NCI-H460 (cell line): ENCODE measurements around the gene PRPF18. TPM values are rescaled to one million over a fixed set of nuclear protein-coding genes. Genes with fewer than 3 reads are reported as not detected.
"Not testable (repeated sequence)": the region's sequence is repeated elsewhere in the genome, so short reads cannot be mapped to it uniquely, and the experiment has no call there.

Experiments used
- DNase-seq: peaks from one replicate; pipeline ENCODE4 v3.0.0-alpha.2; 2016; ENCODE audit warnings: low read depth; ENCODE audit errors: extremely low read depth
- polyA plus RNA-seq: library from polyadenylated mRNA; depleted of rRNA; stranded (reverse); fragments of >200 nt; gene quantifications from 2 replicates; pipeline ENCODE4 v1.2.3, GENCODE V29; 2014; cell fraction: nucleus; rRNA removed
- total RNA-seq: library from RNA; depleted of rRNA; stranded (reverse); fragments of >200 nt; shearing (Covaris generic); gene quantifications from 2 replicates; pipeline ENCODE4 v1.2.3, GENCODE V29; 2014; rRNA removed

PRPF18 gene, protein sequence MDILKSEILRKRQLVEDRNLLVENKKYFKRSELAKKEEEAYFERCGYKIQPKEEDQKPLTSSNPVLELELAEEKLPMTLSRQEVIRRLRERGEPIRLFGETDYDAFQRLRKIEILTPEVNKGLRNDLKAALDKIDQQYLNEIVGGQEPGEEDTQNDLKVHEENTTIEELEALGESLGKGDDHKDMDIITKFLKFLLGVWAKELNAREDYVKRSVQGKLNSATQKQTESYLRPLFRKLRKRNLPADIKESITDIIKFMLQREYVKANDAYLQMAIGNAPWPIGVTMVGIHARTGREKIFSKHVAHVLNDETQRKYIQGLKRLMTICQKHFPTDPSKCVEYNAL
- 18.9 and 28.2 TPM in 2 replicates for total RNA-seq
- polyA plus RNA-seq, result 12.1 and 20.8 TPM in 2 replicates

DNA sequence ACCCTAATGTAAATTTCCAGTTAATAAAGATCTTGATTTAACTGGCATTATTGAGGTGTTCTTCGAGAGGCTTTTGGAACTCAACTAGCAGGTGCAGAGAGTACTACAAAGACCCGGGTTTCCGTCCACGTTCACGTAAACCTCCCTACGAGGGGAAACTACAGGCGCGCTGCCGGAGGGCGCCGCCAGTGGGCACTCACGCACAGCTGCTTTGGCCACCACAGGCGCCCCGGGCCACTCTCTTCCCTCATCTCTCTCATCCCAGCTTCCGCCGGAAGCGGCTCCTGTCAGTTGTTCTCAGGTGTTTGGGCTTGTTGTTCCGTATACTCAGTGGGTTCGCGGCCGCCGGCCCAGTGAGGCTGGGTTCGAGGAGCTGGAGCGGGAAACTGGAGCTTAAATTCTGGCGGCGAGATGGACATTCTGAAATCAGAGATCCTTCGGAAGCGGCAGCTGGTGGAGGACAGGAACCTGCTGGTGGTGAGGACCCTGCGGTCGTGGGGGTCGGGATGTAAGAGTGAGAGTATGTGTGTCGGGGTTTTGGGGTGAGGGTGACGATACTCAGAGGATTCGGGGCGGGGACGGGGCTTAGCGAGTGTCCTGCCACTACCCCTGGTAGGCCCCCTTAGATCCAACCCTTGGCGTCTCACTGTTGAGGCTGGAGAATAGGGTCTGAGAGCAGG is at the start of gene PRPF18:
Gene PRPF18, plus strand, starts transcription at position 290 of the 680 bp plus-strand sequence. Its CDS starts 122 bp downstream, at position 412.
- peak; percentile 80 for DNase-seq

DNA sequence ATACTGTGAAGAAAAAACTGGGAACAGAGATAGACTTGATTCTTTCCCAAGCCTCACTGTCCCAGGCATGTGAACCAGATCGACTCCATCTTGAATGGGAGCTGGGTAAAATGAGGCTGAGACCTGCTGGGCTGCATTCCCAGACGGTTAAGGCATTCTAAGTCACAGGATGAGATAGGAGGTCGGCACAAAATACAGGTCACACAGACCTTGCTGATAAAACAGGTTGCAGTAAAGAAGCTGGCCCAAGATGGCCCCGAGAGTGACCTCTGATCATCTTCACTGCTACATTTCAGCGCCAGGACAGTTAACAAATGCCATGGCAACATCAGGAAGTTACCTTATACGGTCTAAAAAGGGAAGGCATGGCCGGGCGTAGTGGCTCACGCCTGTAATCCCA is 48.8 kb upstream of the PRPF18 start:
- not testable (repeated sequence) for DNase-seq

DNA sequence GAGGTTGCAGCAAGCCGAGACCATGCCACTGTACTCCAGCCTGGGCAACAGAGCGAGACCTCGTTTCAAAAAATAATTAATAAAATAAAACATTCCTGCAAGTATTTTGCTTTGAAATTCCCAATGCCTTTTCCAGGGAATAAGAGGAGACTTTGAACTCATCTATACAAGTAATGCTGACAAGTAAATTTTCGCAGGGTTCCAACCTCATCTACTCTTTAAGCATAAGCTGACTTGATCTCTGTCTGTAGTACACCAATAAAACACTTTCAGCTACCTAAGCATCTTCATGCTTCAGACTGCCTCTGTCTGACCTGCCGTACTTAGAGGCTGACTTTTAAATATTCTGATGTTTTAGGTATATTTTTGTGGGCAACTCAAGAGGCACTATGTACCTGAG is 44.2 kb upstream of the PRPF18 start:
- DNase-seq, result no peak

DNA sequence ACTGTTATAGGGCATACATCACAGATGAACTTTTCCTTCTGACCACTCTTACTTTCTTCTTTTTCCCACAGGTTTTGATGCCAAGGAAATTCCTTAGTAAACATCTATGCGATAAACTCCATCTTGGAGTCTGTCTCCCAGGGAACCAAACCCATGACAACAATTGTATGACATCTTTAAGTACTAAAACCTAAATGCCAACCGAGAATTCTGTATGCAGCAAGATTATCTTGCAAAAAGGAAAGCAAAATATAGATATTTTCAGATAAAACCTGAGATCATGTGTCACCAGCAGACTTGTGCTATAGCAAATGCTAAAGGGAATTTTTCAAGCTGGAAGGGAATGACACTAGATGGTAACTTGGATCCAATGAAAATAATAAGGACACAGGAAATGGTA is 36.0 kb upstream of the PRPF18 start:
- DNase-seq, result no peak

DNA sequence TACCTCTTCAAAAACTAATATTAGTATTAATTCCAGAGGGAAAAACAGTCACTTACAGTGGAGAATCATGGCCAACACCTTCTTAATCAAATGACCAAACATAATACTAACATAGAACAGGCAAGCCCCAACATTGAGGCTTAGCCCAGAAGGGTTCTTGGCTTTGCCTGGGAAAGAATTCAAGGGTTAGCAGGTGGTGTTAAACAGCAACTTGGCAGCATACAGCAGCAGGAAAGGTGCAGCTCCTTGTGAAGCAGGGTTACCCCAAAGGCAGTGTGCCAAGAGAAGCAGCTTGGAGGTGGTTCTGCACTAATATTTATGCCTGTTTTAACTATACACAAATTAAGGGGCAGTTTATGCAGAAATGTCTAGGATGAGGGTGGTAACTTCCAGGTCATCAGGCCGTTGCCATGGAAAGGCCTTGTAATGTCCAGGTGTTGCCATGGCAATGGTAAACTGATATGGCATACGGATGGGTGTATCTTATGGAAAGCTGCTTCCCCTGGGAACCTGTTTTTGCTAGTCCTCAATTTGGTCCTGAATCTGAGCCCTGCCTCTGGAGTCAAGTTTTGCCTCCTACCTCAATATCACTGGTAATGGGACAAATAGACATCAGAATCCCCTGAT is 30.8 kb upstream of the PRPF18 start:
- DNase-seq, result no peak

DNA sequence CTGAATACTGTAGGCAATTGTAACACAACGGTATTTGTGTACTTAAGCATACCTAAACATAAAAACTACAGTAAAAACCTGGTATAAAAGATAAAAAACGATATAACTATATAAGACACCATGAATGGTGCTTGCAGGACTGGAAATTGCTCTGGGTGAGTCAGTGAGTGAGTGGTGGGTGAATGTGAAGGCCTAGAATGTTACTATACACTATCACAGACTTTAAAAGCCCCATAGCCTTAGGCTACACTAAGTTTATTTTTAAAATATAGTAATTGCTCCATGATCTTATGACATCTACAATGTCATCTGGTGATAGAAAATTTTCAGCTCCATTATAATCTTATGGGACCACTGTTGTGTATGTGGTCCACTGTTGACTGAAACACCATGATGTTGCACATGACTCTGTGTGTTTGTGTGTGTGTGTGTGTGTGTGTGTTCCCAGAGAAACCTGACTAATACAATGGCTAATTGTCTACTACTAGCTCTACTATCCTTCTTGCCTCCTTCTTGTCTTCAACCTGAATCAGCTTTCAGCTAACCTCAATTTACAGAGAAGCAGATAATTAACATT is 27.6 kb upstream of the PRPF18 start:
- no peak for DNase-seq

DNA sequence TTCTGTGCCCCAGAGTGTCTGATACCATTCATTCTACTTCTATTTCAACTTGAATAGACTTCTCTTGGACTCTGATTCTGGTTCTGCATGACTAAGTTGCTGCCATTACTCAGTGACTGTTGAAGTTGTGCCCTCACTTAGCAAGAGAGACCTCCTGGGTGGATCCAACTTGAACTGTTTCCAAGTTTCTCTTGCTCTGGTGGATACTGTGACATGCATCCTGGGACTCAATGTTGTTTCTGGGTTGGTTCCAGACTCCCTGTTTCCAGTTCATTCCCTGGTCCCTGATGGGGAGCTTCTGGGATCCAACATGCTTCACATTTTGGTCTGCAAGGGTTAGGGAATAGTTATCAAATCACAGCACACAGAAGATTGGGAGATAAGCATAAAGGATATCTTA is 26.2 kb upstream of the PRPF18 start:
- DNase-seq, result peak; percentile 4

DNA sequence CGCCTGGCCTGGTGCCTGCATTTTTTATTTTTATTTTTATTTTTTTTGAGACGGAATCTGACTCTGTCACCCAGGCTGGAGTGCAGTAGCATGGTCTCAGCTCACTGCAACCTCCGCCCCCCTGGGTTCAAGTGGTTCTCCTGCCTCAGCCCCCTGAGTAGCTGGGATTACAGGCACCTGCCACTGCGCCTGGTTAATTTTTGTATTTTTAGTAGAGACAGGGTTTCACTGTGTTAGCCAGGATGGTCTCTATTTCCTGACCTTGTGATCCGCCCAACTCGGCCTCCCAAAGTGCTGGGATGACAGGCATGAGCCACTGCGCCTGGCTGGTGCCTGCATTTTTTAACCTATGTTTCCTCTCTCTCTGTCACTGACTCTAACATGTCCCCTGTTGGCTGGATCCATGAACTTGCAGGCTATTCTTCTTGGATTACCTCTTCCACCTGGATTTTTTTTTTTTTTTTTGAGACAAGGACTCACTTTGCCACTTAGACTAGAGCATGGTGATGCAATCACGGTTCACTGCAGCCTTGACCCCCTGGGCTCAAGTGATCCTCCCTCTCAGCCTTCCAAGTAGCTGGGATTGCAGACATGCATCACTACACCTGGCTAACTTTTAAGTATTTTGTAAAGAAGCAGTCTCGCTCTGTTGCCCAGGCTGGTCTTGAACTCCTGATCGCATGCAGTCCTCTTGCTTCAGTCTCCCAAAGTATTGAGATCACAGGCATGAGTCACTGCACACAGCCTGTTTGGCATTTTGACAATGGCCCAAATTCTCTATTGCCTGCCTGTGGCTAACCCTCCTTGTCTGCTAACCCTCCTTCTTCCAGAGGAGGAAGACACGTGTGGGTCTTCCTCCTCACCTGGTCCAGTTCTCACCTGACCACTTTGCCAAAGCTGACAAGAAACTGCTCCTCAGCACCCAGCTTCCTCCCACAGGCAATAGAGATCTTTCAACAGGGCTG is 23.0 kb upstream of the PRPF18 start:
- DNase-seq, result no peak

DNA sequence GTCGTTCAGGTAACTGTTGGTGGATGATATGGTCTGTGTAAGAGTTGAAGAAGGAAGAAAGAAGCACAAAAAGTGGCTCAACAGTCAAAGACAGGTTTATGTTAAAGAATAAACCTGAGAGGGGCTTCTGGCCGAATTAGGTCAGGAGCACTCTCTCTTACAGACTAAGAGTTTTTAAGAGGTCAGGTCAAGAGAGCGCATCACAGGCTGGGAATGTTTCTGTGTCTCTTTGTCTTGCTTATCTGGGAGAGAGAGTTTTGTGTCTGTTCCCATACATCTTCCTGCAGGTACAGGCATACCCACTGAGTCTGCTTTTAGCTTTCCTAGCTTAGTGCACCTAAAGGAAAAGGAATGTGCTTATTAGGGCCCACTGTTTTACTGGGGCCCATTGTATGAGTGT is 22.2 kb upstream of the PRPF18 start:
- DNase-seq, result no peak

DNA sequence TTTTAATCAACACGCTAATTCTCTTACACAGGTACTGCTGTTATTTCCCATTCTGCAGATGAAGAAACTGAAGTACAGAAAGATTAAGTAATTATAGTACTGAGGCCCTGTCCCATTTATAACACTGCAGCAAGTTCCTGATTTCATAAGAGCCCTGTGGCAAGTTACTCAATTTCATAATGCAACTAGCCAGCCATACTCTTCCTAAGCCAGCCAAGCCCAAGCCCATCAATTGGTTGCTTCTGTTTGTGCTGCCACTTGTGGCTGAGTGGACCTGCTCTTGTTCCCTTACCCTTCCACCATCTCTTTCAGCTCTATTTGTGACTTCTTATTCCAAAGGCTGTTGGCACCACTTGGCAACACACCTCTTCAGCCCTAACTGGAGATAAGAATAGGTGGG is 19.7 kb upstream of the PRPF18 start:
- no peak for DNase-seq

DNA sequence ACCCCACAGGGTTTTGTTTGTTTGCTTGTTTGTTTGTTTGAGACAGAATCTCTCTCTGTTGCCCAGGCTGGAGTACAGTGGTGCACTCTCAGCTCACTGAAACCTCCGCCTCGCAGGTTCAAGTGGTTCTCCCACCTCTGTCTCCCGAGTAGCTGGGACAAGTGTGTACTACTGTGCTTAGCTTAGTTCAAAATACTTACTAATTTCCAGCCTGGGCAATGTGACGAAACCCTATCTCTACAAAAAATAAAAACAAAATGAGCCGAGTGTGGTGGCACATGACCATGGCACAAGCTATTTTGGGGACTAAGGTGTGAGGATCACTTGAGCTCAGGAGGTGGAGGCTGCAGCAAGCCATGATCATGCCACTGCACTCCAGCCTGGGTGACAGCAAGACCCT is 15.2 kb upstream of the PRPF18 start:
- DNase-seq, result no peak

DNA sequence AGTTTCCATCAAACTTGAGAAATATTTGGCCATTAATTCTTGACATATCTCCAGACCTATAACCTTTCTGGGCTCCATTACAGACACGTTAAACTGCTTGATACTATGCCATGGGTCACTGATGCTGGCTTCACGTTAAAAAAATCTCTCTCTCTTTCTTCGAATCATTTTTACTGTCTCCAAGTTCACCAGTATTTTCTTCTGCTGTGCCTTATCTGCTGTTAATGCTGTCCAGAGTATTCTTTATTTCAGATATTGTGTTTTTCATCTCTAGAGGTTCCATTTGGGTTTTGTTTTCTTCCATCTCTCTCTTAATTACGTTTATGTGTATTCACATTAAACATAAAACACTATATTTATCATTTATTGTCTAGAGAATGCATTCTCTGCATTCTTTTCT is 12.8 kb upstream of the PRPF18 start:
- no peak for DNase-seq

DNA sequence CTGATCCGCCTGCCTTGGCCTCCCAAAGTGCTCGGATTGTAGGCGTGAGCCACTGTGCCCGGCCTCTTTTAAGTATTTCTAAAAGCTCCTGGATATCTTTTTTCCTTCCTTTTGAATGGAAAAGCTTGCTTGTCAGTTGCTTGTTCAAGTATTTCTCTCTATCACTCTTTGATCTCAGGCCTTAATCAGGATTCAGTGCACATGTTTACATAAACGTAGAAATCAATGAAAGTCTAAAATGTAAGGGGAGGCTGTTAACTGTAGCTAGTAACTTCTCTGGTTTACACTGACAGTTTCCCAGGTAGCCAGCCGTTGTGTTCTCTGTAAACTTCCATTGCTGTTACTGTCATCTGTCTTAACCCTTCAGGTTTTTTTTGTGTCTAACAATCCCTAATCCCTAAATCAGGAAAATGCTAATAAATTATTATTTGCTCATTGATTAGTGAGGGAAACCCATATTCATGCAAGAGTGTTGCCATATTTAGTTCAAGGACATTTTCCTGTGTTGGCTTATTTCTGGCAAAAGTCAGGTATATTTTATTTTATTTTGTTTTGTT is 1.5 kb upstream of the PRPF18 start:
- no peak for DNase-seq

DNA sequence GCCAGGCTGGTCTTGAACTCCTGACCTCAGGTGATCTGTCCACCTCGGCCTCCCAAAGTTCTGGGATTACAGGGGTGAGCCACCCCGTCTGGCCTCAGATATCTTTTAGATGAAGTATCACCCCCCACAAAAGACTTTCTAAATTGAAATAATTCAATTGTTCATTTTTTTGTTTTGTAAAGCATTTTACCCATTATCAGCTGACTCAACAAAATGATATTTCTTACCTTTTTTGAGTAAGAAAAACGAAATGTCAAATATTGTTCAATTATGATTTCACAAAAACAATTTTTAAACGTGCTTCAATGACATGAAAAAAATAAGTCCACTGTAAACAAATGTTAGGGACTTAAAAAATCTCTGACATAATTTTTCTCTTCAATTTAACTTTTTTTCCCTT is 822 bp upstream of the PRPF18 start:
- DNase-seq, result no peak

DNA sequence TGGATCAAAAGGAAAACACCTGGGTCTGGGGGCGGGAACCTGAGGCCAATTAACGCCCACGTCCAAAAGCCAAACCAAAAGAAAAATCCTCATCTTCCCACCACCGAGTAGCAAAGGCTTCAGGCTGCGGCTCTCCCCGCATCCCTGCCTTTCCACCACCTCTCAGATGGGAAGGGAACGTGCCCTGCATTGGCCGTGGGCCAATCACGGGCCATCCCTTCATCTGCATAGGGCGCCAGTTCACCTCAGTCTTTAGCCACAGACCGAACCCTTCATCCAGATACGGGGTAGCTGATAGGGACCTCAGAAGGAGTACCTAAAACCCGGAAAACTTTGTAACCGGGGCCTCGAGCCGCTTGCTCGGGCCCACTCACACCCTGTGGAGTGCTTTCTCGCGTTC is 626 bp downstream of the PRPF18 start:
- no peak for DNase-seq

DNA sequence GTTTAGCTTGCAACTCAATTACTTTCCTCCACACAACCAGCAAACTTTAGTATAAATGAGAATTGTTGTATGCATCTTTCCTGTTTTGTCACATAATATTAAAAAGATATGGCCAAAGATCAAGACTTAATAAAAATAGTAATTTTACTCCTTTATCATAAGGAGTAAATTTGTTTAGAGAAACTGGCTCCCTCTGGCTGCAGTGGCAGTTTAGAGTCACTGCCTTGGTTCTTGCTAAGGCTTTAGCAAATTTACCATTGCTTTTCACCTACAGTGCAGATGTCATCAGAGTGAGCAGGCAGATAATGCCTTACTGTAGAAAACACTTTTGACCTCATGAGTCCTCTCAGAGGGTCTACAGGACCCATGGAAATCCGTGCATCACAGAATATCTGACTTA is 2.6 kb downstream of the PRPF18 start:
- no peak for DNase-seq

DNA sequence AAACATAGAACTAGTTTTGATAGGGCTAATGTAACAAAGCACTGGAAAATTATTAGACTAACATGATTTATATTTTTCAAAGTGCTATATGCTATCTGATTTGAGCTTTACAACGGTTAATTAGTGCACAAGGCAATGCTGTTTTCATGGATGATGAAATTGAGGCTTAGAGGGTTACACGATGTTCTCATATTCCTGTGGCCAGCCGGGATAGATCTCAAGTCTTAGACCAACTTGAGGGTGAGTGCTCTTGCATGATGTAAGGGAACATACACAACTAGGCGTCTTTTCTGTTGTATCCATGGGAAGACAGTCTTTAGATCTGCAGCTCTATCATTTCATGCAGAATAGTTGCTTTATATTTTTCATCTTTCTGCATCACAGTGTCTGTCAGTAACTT is 4.1 kb downstream of the PRPF18 start:
- DNase-seq, result no peak

DNA sequence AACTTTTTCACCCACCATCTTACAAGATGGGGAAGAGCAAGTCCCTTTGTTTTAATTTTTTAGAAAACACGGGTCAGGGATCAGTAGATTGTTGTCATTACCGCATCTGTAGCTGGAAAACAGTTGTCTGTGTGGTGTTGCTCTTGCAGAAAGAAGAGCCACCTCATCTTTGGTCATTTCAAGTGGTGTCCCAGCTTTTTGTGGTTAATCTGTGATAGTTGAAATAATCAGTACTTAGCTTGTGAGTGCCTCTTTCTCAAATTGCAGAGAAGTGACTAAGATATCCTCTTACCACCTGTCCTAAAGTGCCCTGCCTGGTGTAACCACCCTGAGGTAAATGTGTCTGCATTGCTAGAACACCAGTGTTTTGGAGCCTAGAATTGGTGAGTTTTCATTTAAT is 5.5 kb downstream of the PRPF18 start:
- DNase-seq, result no peak

DNA sequence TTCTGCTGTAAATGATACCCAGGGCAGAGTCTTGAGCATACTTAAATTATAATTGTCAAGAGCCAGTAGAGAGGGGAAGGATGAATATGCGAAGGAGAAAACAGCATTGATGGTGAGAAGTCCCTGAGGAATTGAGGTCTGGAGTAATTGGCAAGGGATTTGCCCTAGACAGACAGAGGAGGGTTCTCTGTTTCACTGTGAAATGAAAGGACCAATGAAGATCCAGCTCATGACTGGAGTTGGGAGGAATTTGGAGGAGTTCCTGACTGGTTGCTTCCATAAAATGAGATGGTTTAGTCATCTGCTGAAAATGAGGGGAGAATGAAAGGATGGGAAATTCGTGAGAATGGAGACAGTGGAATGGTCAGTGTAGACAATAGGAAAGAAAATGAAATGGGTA is 6.8 kb downstream of the PRPF18 start:
- no peak for DNase-seq

DNA sequence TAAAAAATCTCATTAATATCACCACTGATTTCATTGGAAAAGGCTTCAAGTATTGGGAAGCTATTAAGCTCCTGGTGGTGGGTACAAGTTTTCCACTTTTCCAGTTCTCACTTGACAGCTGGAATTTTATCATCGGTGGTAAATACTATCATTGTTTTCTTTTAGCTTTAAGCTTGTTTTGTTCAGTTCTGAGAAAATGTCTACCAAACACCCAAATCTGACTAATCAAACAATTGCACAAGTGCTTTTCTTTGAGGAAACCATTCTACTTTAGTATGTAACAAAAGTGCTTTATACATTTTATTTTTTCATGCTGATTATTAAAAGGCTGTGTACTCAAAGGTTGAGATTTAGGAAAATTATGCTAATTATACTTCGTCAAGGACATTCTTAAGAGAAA is 7.9 kb downstream of the PRPF18 start:
- DNase-seq, result no peak
